IMR-90 (cell line): ENCODE data around the gene CPSF7. TPM values are rescaled to one million over a fixed set of nuclear protein-coding genes. Genes with fewer than 3 reads are reported as not detected.
A peak's percentile ranks its signal among the peaks of the same experiment; 100 is the strongest.

ENCODE experiments used
- ATAC-seq: fragments of 200-7000 bp; cut with Tn5 transposase; 2 replicates; pipeline ENCODE4 v1.9.1; 2020; ENCODE audit warnings: low read depth, mild to moderate bottlenecking, moderate library complexity
- BruUV-seq: library from RNA; stranded (reverse); fragments of 400-500 nt; replicated peaks from 2 replicates; lab custom pipeline; 2021; lab: Mats Ljungman, UMichigan
- CTCF ChIA-PET: fragments of 300-600 bp; formaldehyde crosslinking; extraction: SDS; loops from one replicate; lab custom pipeline; 2021; ENCODE audit warnings: antibody characterized with exemption; lab: Yijun Ruan, JAX
- POLR2A ChIA-PET: fragments of 300-600 bp; sonication (Branson Sonifier 250); formaldehyde crosslinking; loops from one replicate; lab custom pipeline; 2022; ENCODE audit warnings: antibody characterized with exemption; ENCODE audit not compliant: unreplicated experiment; lab: Charles Lee
- DNase-seq: peaks from one replicate; pipeline ENCODE4 v3.0.0; 2013
- H2AFZ ChIP-seq: replicated peaks from 2 replicates; pipeline ENCODE3; 2013; ENCODE audit warnings: low read length, mild to moderate bottlenecking; ENCODE audit not compliant: poor library complexity
- H2AK5ac ChIP-seq: 2 replicates; pipeline ENCODE4 v1.6.1; 2013; ENCODE audit warnings: low read depth, low read length, inconsistent platforms
- H2AK9ac ChIP-seq: replicated peaks from 2 replicates; pipeline ENCODE3; 2013; ENCODE audit warnings: mild to moderate bottlenecking, low read depth, low read length, moderate library complexity; ENCODE audit not compliant: poor library complexity
- H2BK120ac ChIP-seq: 2 replicates; pipeline ENCODE4 v1.6.1; 2013; ENCODE audit warnings: low read depth, low read length, inconsistent platforms
- H2BK15ac ChIP-seq: 3 replicates; pipeline ENCODE4 v1.6.1; 2013; ENCODE audit warnings: low read depth, low read length, inconsistent platforms
- H2BK20ac ChIP-seq: 2 replicates; pipeline ENCODE4 v1.6.1; 2013; ENCODE audit warnings: low read depth, mild to moderate bottlenecking, inconsistent platforms, low read length, moderate library complexity
- H2BK5ac ChIP-seq: 2 replicates; pipeline ENCODE4 v1.6.1; 2013; ENCODE audit warnings: mild to moderate bottlenecking, low read depth, low read length, inconsistent platforms; ENCODE audit not compliant: poor library complexity, severe bottlenecking
- H3K14ac ChIP-seq: replicated peaks from 2 replicates; pipeline ENCODE4 v1.6.1; 2013; ENCODE audit warnings: low read depth, low read length, inconsistent platforms
- H3K18ac ChIP-seq: 2 replicates; pipeline ENCODE4 v1.6.1; 2013; ENCODE audit warnings: low read depth, low read length, control low read depth
- H3K23ac ChIP-seq: 2 replicates; pipeline ENCODE4 v1.6.1; 2013; ENCODE audit warnings: low read depth, low read length, inconsistent platforms
- H3K27ac ChIP-seq: 2 replicates; pipeline ENCODE4 v1.5.1; 2013; ENCODE audit warnings: mild to moderate bottlenecking, control low read depth, low read length; ENCODE audit not compliant: insufficient read depth
- H3K27me3 ChIP-seq: 2 replicates; pipeline ENCODE4 v1.6.1; 2013; ENCODE audit warnings: low read length; ENCODE audit not compliant: control insufficient read depth, insufficient read depth
- H3K36me3 ChIP-seq: 2 replicates; pipeline ENCODE4 v1.6.1; 2013; ENCODE audit warnings: low read length, mixed read lengths; ENCODE audit not compliant: control insufficient read depth, insufficient read depth
- H3K4ac ChIP-seq: 2 replicates; pipeline ENCODE4 v1.6.1; 2013; ENCODE audit warnings: low read depth, low read length, inconsistent platforms
- H3K4me1 ChIP-seq: 2 replicates; pipeline ENCODE4 v1.6.1; 2013; ENCODE audit warnings: low read length, mixed read lengths; ENCODE audit not compliant: control insufficient read depth, insufficient read depth
- H3K4me2 ChIP-seq: 2 replicates; pipeline ENCODE4 v1.6.1; 2013; ENCODE audit warnings: low read depth, mild to moderate bottlenecking, control low read depth, low read length, moderate library complexity
- H3K4me3 ChIP-seq: 2 replicates; pipeline ENCODE4 v1.5.1; 2013; ENCODE audit warnings: low read depth, mild to moderate bottlenecking, control low read depth, low read length, moderate library complexity; ENCODE audit not compliant: insufficient read depth
- H3K56ac ChIP-seq: 2 replicates; pipeline ENCODE4 v1.6.1; 2013; ENCODE audit warnings: low read length, inconsistent platforms; ENCODE audit not compliant: insufficient read depth; ENCODE audit errors: extremely low read depth
- H3K79me1 ChIP-seq, 2 experiments: 2 replicates each; pipeline ENCODE4 v1.6.1; 2013; ENCODE audit warnings: low read length in 2 of 2, inconsistent platforms in 1 of 2, low read depth in 1 of 2
- H3K9ac ChIP-seq: 2 replicates; pipeline ENCODE4 v1.6.1; 2013; ENCODE audit warnings: low read depth, low read length, control low read depth
- H3K9me1 ChIP-seq: 2 replicates; pipeline ENCODE4 v1.6.1; 2013; ENCODE audit warnings: low read length, inconsistent platforms; ENCODE audit not compliant: insufficient read depth
- H3K9me3 ChIP-seq: 2 replicates; pipeline ENCODE4 v1.6.1; 2013; ENCODE audit warnings: low read length; ENCODE audit not compliant: control insufficient read depth, insufficient read depth
- H4K20me1 ChIP-seq: 2 replicates; pipeline ENCODE4 v1.6.1; 2013; ENCODE audit warnings: low read length, inconsistent platforms; ENCODE audit not compliant: insufficient read depth
- H4K5ac ChIP-seq: 2 replicates; pipeline ENCODE4 v1.6.1; 2013; ENCODE audit warnings: mild to moderate bottlenecking, low read depth, low read length, control low read depth
- H4K8ac ChIP-seq, 2 experiments: 2 replicates each; pipeline ENCODE4 v1.6.1; 2013; ENCODE audit warnings: low read depth in 2 of 2, low read length in 2 of 2, control low read depth in 1 of 2, inconsistent platforms in 1 of 2
- H4K91ac ChIP-seq: 2 replicates; pipeline ENCODE4 v1.6.1; 2013; ENCODE audit warnings: low read depth, low read length, inconsistent platforms; ENCODE audit not compliant: insufficient read depth
- BHLHE40 ChIP-seq: fragments of 150-350 bp; IDR thresholded peaks from 2 replicates; pipeline ENCODE4 v1.6.1; 2016; ENCODE audit warnings: mild to moderate bottlenecking, low read depth, low read length
- CEBPB ChIP-seq: IDR thresholded peaks from 2 replicates; pipeline ENCODE4 v1.6.1; 2012; ENCODE audit warnings: low read depth, low read length, improper control_type of control experiment
- CHD1 ChIP-seq: IDR thresholded peaks from 2 replicates; pipeline ENCODE4 v1.6.1; 2012; ENCODE audit warnings: low read depth, low read length, improper control_type of control experiment
- ELK1 ChIP-seq: fragments of 150-350 bp; IDR thresholded peaks from 2 replicates; pipeline ENCODE4 v1.6.1; 2016; ENCODE audit warnings: low read depth, mild to moderate bottlenecking, low read length, moderate library complexity, borderline replicate concordance
- FOS ChIP-seq: fragments of 150-350 bp; IDR thresholded peaks from 2 replicates; pipeline ENCODE4 v1.6.1; 2016; ENCODE audit warnings: low read depth, low read length
- MAFK ChIP-seq: IDR thresholded peaks from 2 replicates; pipeline ENCODE4 v1.6.1; 2012; ENCODE audit warnings: low read depth, low read length, improper control_type of control experiment
- MAZ ChIP-seq: IDR thresholded peaks from 2 replicates; pipeline ENCODE4 v1.6.1; 2012; ENCODE audit warnings: low read depth, mild to moderate bottlenecking, low read length, improper control_type of control experiment, moderate library complexity, borderline replicate concordance
- MXI1 ChIP-seq: IDR thresholded peaks from 2 replicates; pipeline ENCODE4 v1.6.1; 2012; ENCODE audit warnings: low read depth, mild to moderate bottlenecking, low read length, moderate library complexity, borderline replicate concordance
- NFE2L2 ChIP-seq: fragments of 150-350 bp; IDR thresholded peaks from 2 replicates; pipeline ENCODE4 v1.6.1; 2016; ENCODE audit warnings: low read depth, mild to moderate bottlenecking, low read length
- POLR2A ChIP-seq: IDR thresholded peaks from 2 replicates; pipeline ENCODE4 v1.6.1; 2012; ENCODE audit warnings: mild to moderate bottlenecking, low read depth, low read length
- RAD21 ChIP-seq: IDR thresholded peaks from 2 replicates; pipeline ENCODE4 v1.6.1; 2012; ENCODE audit warnings: low read length, improper control_type of control experiment
- RCOR1 ChIP-seq: IDR thresholded peaks from 2 replicates; pipeline ENCODE4 v1.6.1; 2012; ENCODE audit warnings: mild to moderate bottlenecking, low read length, improper control_type of control experiment; ENCODE audit not compliant: insufficient replicate concordance
- RFX5 ChIP-seq: IDR thresholded peaks from 2 replicates; pipeline ENCODE4 v1.8.0; 2012; ENCODE audit warnings: low read depth, mild to moderate bottlenecking, low read length, moderate library complexity
- SMC3 ChIP-seq: fragments of 150-350 bp; IDR thresholded peaks from 2 replicates; pipeline ENCODE4 v1.6.1; 2016; ENCODE audit warnings: low read depth, mild to moderate bottlenecking, antibody characterized with exemption, low read length, moderate library complexity
- WGBS, 2 experiments: methylation state at CpG; one replicate each; pipeline versions ENCODE4 v1.1.5 to v1.1.7; 2013; ENCODE audit warnings: missing lambda C conversion rate in 2 of 2; ENCODE audit not compliant: insufficient read length in 1 of 2; ENCODE audit errors: extremely low coverage in 2 of 2; 5-methylcytosine and 5-hydroxymethylcytosine counted together
- dilution Hi-C: fragments of 300-500 bp; cut with HindIII; formaldehyde crosslinking; loops from one replicate; pipeline ENCODE4 v1.14.3; 2018; ENCODE audit warnings: low sequenced_read_pairs; ENCODE audit not compliant: unreplicated experiment
- in situ Hi-C: fragments of 300-500 bp; cut with MboI; formaldehyde crosslinking; loops from 3 replicates; pipeline ENCODE4 v1.14.3; 2019; ENCODE audit warnings: low sequenced_read_pairs, inconsistent platforms, mixed read lengths
- intact Hi-C: fragments of 100-400 bp; cut with micrococcal nuclease; formaldehyde crosslinking; loops from 2 replicates; pipeline ENCODE4 v1.10.0; 2022
- polyA plus RNA-seq, 3 experiments: library from polyadenylated mRNA; depleted of rRNA; stranded (reverse); fragments of >200 nt; gene quantifications; 2 replicates each; pipeline ENCODE4 v1.2.3, GENCODE V29; 2012; ENCODE audit warnings: low replicate concordance in 1 of 3
- total RNA-seq: library from RNA; depleted of rRNA; stranded (reverse); fragments of >200 nt; gene quantifications from 2 replicates; pipeline ENCODE4 v1.2.3, GENCODE V29; 2012
- TF ChIP-seq, protein P1 (sequence below): conservative IDR thresholded peaks from 2 replicates; pipeline ENCODE4 v1.5.1; 2012; ENCODE audit warnings: mild to moderate bottlenecking, low read depth, low read length, improper control_type of control experiment
- TF ChIP-seq, protein P2 (sequence below): fragments of 150-350 bp; IDR thresholded peaks from 2 replicates; pipeline ENCODE4 v1.6.1; 2017; ENCODE audit warnings: mild to moderate bottlenecking, antibody characterized with exemption, low read length, low read depth

CPSF7 gene
- total and polyA plus RNA-seq, 2 of the 4 experiments (the other 2 are of a cell fraction) = 9.5 to 55.2 TPM

DNA sequence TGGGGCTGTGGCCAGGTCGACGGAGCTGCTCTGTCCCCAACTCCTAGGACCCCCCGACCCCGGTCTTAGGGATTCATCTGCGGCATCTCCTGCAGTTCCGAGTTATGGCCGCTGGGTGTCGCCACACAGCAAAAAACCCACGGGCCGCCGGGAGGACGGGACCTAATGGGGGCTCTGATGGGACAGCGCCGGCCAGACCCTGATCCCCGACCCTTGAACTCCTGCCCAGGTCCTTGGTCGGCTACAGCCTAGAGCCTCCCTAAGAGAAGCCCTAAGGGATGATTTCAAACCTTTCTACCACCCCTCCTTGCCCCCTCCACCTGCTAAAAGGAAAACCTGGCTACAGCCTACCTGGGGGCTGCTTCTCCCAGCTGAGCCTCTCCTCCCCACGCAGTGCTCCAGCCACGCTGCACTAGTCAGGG is 48.0 kb upstream of the CPSF7 start:
- no peaks in the 10 kb centered on the region for H3K4me1 ChIP-seq
- WGBS, 2 experiments = 1% methylated on average over 9 of the region's 18 CpGs; no CpG with 5 or more reads in 1 of the 2 experiments
- no peak overlapping the region for H4K5ac ChIP-seq
- no peak overlapping the region for H3K18ac ChIP-seq
- TF ChIP-seq RCOR1 = no peak
- peak; percentile 84 for TF ChIP-seq RAD21
- no peak for TF ChIP-seq FOS
- no peak for TF ChIP-seq CHD1
- TF ChIP-seq MAZ = no peak
- TF ChIP-seq CEBPB = no peak
- TF ChIP-seq, protein P1, sequence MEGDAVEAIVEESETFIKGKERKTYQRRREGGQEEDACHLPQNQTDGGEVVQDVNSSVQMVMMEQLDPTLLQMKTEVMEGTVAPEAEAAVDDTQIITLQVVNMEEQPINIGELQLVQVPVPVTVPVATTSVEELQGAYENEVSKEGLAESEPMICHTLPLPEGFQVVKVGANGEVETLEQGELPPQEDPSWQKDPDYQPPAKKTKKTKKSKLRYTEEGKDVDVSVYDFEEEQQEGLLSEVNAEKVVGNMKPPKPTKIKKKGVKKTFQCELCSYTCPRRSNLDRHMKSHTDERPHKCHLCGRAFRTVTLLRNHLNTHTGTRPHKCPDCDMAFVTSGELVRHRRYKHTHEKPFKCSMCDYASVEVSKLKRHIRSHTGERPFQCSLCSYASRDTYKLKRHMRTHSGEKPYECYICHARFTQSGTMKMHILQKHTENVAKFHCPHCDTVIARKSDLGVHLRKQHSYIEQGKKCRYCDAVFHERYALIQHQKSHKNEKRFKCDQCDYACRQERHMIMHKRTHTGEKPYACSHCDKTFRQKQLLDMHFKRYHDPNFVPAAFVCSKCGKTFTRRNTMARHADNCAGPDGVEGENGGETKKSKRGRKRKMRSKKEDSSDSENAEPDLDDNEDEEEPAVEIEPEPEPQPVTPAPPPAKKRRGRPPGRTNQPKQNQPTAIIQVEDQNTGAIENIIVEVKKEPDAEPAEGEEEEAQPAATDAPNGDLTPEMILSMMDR = peak; percentile 79
- TF ChIP-seq, protein P2, sequence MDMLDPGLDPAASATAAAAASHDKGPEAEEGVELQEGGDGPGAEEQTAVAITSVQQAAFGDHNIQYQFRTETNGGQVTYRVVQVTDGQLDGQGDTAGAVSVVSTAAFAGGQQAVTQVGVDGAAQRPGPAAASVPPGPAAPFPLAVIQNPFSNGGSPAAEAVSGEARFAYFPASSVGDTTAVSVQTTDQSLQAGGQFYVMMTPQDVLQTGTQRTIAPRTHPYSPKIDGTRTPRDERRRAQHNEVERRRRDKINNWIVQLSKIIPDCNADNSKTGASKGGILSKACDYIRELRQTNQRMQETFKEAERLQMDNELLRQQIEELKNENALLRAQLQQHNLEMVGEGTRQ = no peak
- 0 out of 2 replicates have a peak, but pooled peaks have one; percentile 21 for TF ChIP-seq POLR2A
- TF ChIP-seq MXI1 = no peak
- no peak for TF ChIP-seq ELK1
- no peak for TF ChIP-seq BHLHE40
- peak; percentile 83 for TF ChIP-seq SMC3
- TF ChIP-seq RFX5 = no peak
- TF ChIP-seq NFE2L2 = no peak
- no peak for TF ChIP-seq MAFK
- no peak overlapping the region for H4K8ac ChIP-seq
- peaks cover 6% of the 10 kb centered on the region for H3K36me3 ChIP-seq
- in situ Hi-C loops (loop anchor here (5.0 kb wide), 2 partner anchors 40 to 160 kb away; no protein-coding TSS in a partner anchor), intact Hi-C loops (loop anchor here (1.0 to 2.0 kb wide), 5 partner anchors 40 to 256 kb away; partner anchors contain the start of gene SYT7), dilution Hi-C loops (no loop called here)
- BruUV-seq = no TSS peak
- no peak for DNase-seq
- no peak overlapping the region for H3K4me2 ChIP-seq
- H3K79me1 ChIP-seq = no peaks in the 10 kb centered on the region
- ChIA-PET POLR2A (no interaction called here), CTCF (interaction anchor here (0.8 to 4.1 kb wide), 5 partner anchors 11 to 161 kb away, joined by 3 to 26 read pairs (median 3); no protein-coding TSS in a partner anchor)
- no peak overlapping the region for H2AK5ac ChIP-seq
- H3K9me3 ChIP-seq = peaks cover 2% of the 10 kb centered on the region; the same call in 1 of the 2 replicates
- peaks cover 15% of the 10 kb centered on the region; the same call in 1 of the 2 replicates for H3K27me3 ChIP-seq
- peak; percentile 75 for ATAC-seq
- H3K27ac ChIP-seq = no peak overlapping the region
- no peak overlapping the region for H3K4me3 ChIP-seq
- H4K91ac ChIP-seq = no peak overlapping the region
- no peak overlapping the region for H3K23ac ChIP-seq
- no peak overlapping the region for H3K9ac ChIP-seq
- H3K14ac ChIP-seq = no peak overlapping the region
- no peak overlapping the region for H3K4ac ChIP-seq
- no peaks in the 10 kb centered on the region for H3K9me1 ChIP-seq
- H2AFZ ChIP-seq = no peak overlapping the region
- no peak overlapping the region for H2BK15ac ChIP-seq
- no peak overlapping the region for H2BK120ac ChIP-seq
- H2BK5ac ChIP-seq = no peak overlapping the region
- no peaks in the 10 kb centered on the region for H4K20me1 ChIP-seq
- H3K56ac ChIP-seq = no peak overlapping the region
- H2AK9ac ChIP-seq = no peak overlapping the region
- H2BK20ac ChIP-seq = no peak overlapping the region
